Gastroesophageal sphincter (tissue), 4 donors: ENCODE data around the gene UCHL5. TPM values are rescaled to one million over a fixed set of nuclear protein-coding genes. Genes with fewer than 3 reads are reported as not detected.

ENCODE experiments used
- ATAC-seq: fragments of 150-250 bp; one replicate; pipeline ENCODE4 v1.9.1; 2016; ENCODE audit warnings: mild to moderate bottlenecking, moderate library complexity
- H3K27ac ChIP-seq, 4 donors: fragments of 200-600 bp; sonication (generic) in 3 of 4; 1 replicate in 3 of 4; 2 replicates in 1 of 4; pipeline ENCODE4 v1.5.1; 2016 to 2019
- H3K27me3 ChIP-seq: fragments of 200-600 bp; sonication (generic); one replicate; pipeline ENCODE4 v1.5.1; 2019
- H3K36me3 ChIP-seq, 2 donors: fragments of 200-600 bp; sonication (generic); one replicate each; pipeline ENCODE4 v1.5.1; 2019; ENCODE audit warnings: control low read depth in 1 of 2
- H3K4me1 ChIP-seq, 3 donors: fragments of 200-600 bp; sonication (generic); 1 replicate in 2 of 3; 2 replicates in 1 of 3; pipeline ENCODE4 v1.5.1; 2016 to 2019; ENCODE audit warnings: control low read depth in 2 of 3
- H3K4me3 ChIP-seq, 2 donors: fragments of 200-600 bp; sonication (generic); one replicate each; pipeline ENCODE4 v1.5.1; 2019; ENCODE audit warnings: mild to moderate bottlenecking in 1 of 2, moderate library complexity in 1 of 2
- H3K9me3 ChIP-seq, 3 donors: fragments of 200-600 bp; sonication (generic); one replicate each; pipeline ENCODE4 v1.5.1; 2017 to 2019; ENCODE audit warnings: control low read depth in 2 of 3
- CTCF ChIP-seq, 4 experiments: fragments of 200-600 bp in 2 of 4; fragments of 450-650 bp in 2 of 4; sonication (generic) in 1 of 4; IDR thresholded peaks; one replicate each; pipeline ENCODE4 v1.5.1; 2017 to 2019; ENCODE audit warnings: antibody characterized with exemption in 4 of 4, mild to moderate bottlenecking in 2 of 4, moderate library complexity in 2 of 4
- EP300 ChIP-seq: sonication (generic); formaldehyde crosslinking; IDR thresholded peaks from one replicate; pipeline ENCODE4 v1.6.1; 2017; ENCODE audit warnings: antibody characterized with exemption, mild to moderate bottlenecking
- POLR2A ChIP-seq, 2 donors: fragments of 450-650 bp; IDR thresholded peaks; one replicate each; pipeline ENCODE4 v1.6.1; 2017; ENCODE audit warnings: antibody characterized with exemption in 2 of 2, mild to moderate bottlenecking in 2 of 2, moderate library complexity in 1 of 2
- POLR2AphosphoS5 ChIP-seq: sonication (generic); formaldehyde crosslinking; IDR thresholded peaks from one replicate; pipeline ENCODE4 v1.6.1; 2017; ENCODE audit warnings: antibody characterized with exemption
- WGBS, 2 donors: methylation state at CpG; one replicate each; pipeline ENCODE4 v1.1.5; 2018; ENCODE audit warnings: low coverage in 1 of 2; 5-methylcytosine and 5-hydroxymethylcytosine counted together
- total RNA-seq, 4 donors: library from RNA; depleted of rRNA; stranded (reverse); fragments of >200 nt; gene quantifications; one replicate each; pipeline ENCODE4 v1.1.0, GENCODE V29; 2016

Gene UCHL5
- total RNA-seq, 4 donors from 2014 or later, result 24.1 to 42.7 (median 32.8) TPM

GRCh38 chr1:193086342-193086741, 27.2 kb upstream of the UCHL5 start:
- no peak for TF ChIP-seq POLR2A (IDR thresholded peaks at IDR 0.05)
- TF ChIP-seq CTCF (IDR thresholded peaks at IDR 0.05), result no peak
- TF ChIP-seq POLR2AphosphoS5, result no peak
- no peak for TF ChIP-seq EP300
- ATAC-seq, result no peak
- 79 to 86% methylated on average over 3 of the region's 3 CpGs for WGBS, 2 donors
- Histone ChIP-seq H3K27ac (no peak overlapping the region), H3K4me1 (no peaks in the 10 kb centered on the region), H3K4me3 (no peak overlapping the region), H3K9me3 (no peaks in the 10 kb centered on the region), H3K36me3 (peaks cover 3 to 64% of the 10 kb centered on the region in 2 donors), H3K27me3 (no peaks in the 10 kb centered on the region)

GRCh38 chr1:193085263-193085662, 26.1 kb upstream of the UCHL5 start:
- Histone ChIP-seq H3K9me3 (no peaks in the 10 kb centered on the region), H3K27ac (no peak overlapping the region), H3K4me1 (no peaks in the 10 kb centered on the region), H3K4me3 (no peak overlapping the region), H3K36me3 (peaks cover 3 to 70% of the 10 kb centered on the region in 2 donors), H3K27me3 (no peaks in the 10 kb centered on the region)
- ATAC-seq, result no peak
- TF ChIP-seq CTCF (IDR thresholded peaks at IDR 0.05) (no peak), EP300 (no peak), POLR2A (IDR thresholded peaks at IDR 0.05) (no peak), POLR2AphosphoS5 (no peak)
- WGBS, 2 donors, result 78 to 88% methylated on average over 1 of the region's 1 CpG

GRCh38 chr1:193083365-193084088, 24.4 kb upstream of the UCHL5 start:
- H3K27ac ChIP-seq, result no peak overlapping the region
- TF ChIP-seq POLR2AphosphoS5 (no peak), POLR2A (IDR thresholded peaks at IDR 0.05) (no peak), EP300 (no peak), CTCF (IDR thresholded peaks at IDR 0.05) (no peak)
- no peak overlapping the region for H3K4me3 ChIP-seq
- whole genome bisulfite sequencing, 2 donors, result 88 to 89% methylated on average over 6 of the region's 6 CpGs
- peaks cover 3 to 77% of the 10 kb centered on the region in 2 donors for H3K36me3 ChIP-seq
- H3K4me1 ChIP-seq, result no peaks in the 10 kb centered on the region
- ATAC-seq, result no peak
- no peaks in the 10 kb centered on the region for H3K9me3 ChIP-seq
- no peaks in the 10 kb centered on the region for H3K27me3 ChIP-seq

- peaks cover 0 to 14% (median 0%) of the 10 kb centered on the region in 3 donors for H3K4me1 ChIP-seq
- WGBS, 2 donors, result 100% methylated on average over 1 of the region's 3 CpGs; no CpG with 5 or more reads in 1 of the 2 donors
- no peaks in the 10 kb centered on the region for H3K27me3 ChIP-seq
- no peaks in the 10 kb centered on the region for H3K9me3 ChIP-seq
- H3K4me3 ChIP-seq, result no peak overlapping the region
- no peak for ATAC-seq
- H3K27ac ChIP-seq, result no peak overlapping the region
- peaks cover 3 to 71% of the 10 kb centered on the region in 2 donors for H3K36me3 ChIP-seq
- TF ChIP-seq CTCF (IDR thresholded peaks at IDR 0.05), result no peak
- TF ChIP-seq EP300, result no peak
- TF ChIP-seq POLR2A (IDR thresholded peaks at IDR 0.05), result no peak
- TF ChIP-seq POLR2AphosphoS5, result no peak
Measured at GRCh38 chr1:193079187-193079586, 20.0 kb upstream of the UCHL5 start.

GRCh38 chr1:193077991-193078390, 18.8 kb upstream of the UCHL5 start:
- Histone ChIP-seq H3K4me1 (peaks cover 0 to 14% (median 0%) of the 10 kb centered on the region in 3 donors), H3K4me3 (no peak overlapping the region), H3K27ac (no peak overlapping the region), H3K27me3 (no peaks in the 10 kb centered on the region), H3K36me3 (peaks cover 3 to 59% of the 10 kb centered on the region in 2 donors), H3K9me3 (no peaks in the 10 kb centered on the region)
- no peak for ATAC-seq
- TF ChIP-seq POLR2AphosphoS5 (no peak), CTCF (IDR thresholded peaks at IDR 0.05) (no peak), EP300 (no peak), POLR2A (IDR thresholded peaks at IDR 0.05) (no peak)
